ENCODE results near the gene ARHGEF19. TPM values are rescaled to one million over a fixed set of nuclear protein-coding genes. Genes with fewer than 3 reads are reported as not detected.

The ARHGEF19 gene
- total RNA-seq, 1 experiment from 2014 or later = 7.7 TPM

DNA sequence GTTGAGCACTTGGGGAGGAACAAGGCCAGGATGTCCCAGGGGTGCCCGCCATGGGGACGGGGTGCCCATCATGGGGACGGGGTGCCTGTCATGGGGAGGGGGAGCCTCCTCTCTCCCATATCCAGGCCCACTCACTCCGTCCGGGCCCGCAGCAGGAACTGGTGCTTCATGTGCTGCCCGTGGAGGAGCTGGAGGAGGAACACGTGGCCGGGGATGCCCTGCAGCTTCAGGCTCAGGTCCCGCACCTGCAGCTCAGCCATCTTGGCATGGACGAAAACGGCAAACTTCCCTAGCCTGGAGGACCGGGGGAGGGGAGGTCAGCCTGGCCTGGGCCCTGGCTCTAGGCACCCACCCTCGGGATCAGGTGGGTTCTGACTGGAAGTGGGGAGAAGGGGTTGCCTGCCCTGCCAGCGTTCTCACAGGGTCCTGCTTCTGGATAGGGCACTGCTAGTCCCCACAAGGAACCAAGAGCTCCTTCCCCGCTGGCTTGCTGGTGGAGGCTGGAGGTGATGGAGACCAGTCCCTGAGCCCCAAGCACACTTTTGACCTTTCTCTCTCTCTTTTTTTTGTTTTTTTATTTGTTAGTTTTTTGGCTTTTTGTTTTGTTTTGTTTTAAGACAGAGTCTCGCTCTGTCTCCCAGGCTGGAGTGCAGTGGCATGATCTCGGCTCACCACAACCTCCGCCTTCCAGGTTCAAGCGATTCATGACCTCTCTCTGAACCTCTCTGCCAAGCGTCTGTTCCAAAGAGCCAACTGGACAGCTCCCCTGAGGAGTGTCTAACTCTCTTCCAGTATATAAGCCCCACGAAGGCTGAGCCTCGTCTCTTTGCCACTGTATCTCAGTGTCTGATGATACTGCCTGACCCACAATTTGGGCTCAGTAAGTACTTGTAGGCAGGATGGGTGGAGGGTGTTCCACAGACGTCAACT, 9.9 kb downstream of the ARHGEF19 start:
- ChIA-PET CTCF (no interaction called here), POLR2A (no interaction called here)
- intact Hi-C loops (cut with micrococcal nuclease; ENCODE audit: unreplicated experiment) = no loop called here
- Mint-ChIP-seq H3K4me3 (ENCODE audit: unreplicated experiment) (no peak overlapping the region), H3K27ac (ENCODE audit: unreplicated experiment) (no peak overlapping the region), H3K9me3 (ENCODE audit: unreplicated experiment) (no peaks in the 10 kb centered on the region), H3K36me3 (ENCODE audit: insufficient read depth, unreplicated experiment) (peaks cover 10% of the 10 kb centered on the region), H3K27me3 (ENCODE audit: insufficient read depth, unreplicated experiment) (no peaks in the 10 kb centered on the region), H3K4me1 (ENCODE audit: low read depth, unreplicated experiment) (peaks cover 6% of the 10 kb centered on the region)
- H3K9me3 ChIP-seq = no peaks in the 10 kb centered on the region
- no peak overlapping the region for H3K4me3 ChIP-seq (ENCODE audit: low read depth, low read length)
- no peak for DNase-seq
- BruUV-seq (replicated peaks) = no TSS peak
- 0 out of 2 replicates have a peak, but pooled peaks cover 1% of the 10 kb centered on the region for H3K36me3 ChIP-seq (ENCODE audit: control insufficient read depth, insufficient read depth, low read length)
- TF ChIP-seq, protein P1, sequence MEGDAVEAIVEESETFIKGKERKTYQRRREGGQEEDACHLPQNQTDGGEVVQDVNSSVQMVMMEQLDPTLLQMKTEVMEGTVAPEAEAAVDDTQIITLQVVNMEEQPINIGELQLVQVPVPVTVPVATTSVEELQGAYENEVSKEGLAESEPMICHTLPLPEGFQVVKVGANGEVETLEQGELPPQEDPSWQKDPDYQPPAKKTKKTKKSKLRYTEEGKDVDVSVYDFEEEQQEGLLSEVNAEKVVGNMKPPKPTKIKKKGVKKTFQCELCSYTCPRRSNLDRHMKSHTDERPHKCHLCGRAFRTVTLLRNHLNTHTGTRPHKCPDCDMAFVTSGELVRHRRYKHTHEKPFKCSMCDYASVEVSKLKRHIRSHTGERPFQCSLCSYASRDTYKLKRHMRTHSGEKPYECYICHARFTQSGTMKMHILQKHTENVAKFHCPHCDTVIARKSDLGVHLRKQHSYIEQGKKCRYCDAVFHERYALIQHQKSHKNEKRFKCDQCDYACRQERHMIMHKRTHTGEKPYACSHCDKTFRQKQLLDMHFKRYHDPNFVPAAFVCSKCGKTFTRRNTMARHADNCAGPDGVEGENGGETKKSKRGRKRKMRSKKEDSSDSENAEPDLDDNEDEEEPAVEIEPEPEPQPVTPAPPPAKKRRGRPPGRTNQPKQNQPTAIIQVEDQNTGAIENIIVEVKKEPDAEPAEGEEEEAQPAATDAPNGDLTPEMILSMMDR (IDR thresholded peaks at IDR 0.05; ENCODE audit: insufficient read depth in 1 of 2, low read depth in 1 of 2, low read length in 1 of 2, severe bottlenecking in 1 of 2, unreplicated experiment in 1 of 2) = no peak
- no peaks in the 10 kb centered on the region for H3K27me3 ChIP-seq (replicated peaks; ENCODE audit: control insufficient read depth, insufficient read depth, low read length)
- peaks cover 4% of the 10 kb centered on the region for H3K4me1 ChIP-seq

DNA sequence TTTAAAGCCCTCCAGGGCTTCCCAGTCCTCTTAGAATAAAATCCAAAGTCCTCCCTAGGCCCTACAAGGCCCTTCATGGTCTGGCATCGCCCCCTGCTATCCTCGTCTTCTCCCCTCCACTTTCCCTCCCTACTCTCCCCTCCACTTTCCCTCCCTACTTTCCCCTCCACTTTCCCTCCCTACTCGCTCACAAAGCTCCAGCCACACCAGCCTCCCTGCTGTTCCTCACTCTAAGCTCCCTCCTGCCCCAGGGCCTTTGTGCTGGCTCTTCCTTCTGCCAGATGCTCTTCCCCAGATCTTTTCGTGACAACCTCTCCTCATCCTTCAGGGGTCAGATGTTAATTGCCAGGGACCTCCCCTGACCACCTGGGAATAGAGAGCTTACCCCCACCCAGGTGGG, 12.8 kb downstream of the ARHGEF19 start:
- ChIA-PET CTCF (interaction anchor here (0.8 to 1.0 kb wide), 2 partner anchors 18 to 117 kb away, joined by 3 read pairs; no protein-coding TSS in a partner anchor), POLR2A (no interaction called here)
- no peaks in the 10 kb centered on the region for H3K27me3 Mint-ChIP-seq (ENCODE audit: insufficient read depth, unreplicated experiment)
- H3K36me3 Mint-ChIP-seq (ENCODE audit: insufficient read depth, unreplicated experiment) = peaks cover 6% of the 10 kb centered on the region
- DNase-seq = no peak
- H3K36me3 ChIP-seq (ENCODE audit: control insufficient read depth, insufficient read depth, low read length) = 0 out of 2 replicates have a peak, but pooled peaks cover 1% of the 10 kb centered on the region
- no peak overlapping the region for H3K4me3 Mint-ChIP-seq (ENCODE audit: unreplicated experiment)
- no peaks in the 10 kb centered on the region for H3K27me3 ChIP-seq (replicated peaks; ENCODE audit: control insufficient read depth, insufficient read depth, low read length)
- H3K4me1 ChIP-seq = no peaks in the 10 kb centered on the region
- no TSS peak for BruUV-seq (replicated peaks)
- no peaks in the 10 kb centered on the region for H3K9me3 Mint-ChIP-seq (ENCODE audit: unreplicated experiment)
- no peaks in the 10 kb centered on the region for H3K9me3 ChIP-seq
- no peak overlapping the region for H3K4me3 ChIP-seq (ENCODE audit: low read depth, low read length)
- TF ChIP-seq, protein P1 (IDR thresholded peaks at IDR 0.05; ENCODE audit: insufficient read depth in 1 of 2, low read depth in 1 of 2, low read length in 1 of 2, severe bottlenecking in 1 of 2, unreplicated experiment in 1 of 2) = no peak
- intact Hi-C loops (cut with micrococcal nuclease; ENCODE audit: unreplicated experiment) = no loop called here
- H3K27ac Mint-ChIP-seq (ENCODE audit: unreplicated experiment) = no peak overlapping the region
- H3K4me1 Mint-ChIP-seq (ENCODE audit: low read depth, unreplicated experiment) = peaks cover 6% of the 10 kb centered on the region

DNA sequence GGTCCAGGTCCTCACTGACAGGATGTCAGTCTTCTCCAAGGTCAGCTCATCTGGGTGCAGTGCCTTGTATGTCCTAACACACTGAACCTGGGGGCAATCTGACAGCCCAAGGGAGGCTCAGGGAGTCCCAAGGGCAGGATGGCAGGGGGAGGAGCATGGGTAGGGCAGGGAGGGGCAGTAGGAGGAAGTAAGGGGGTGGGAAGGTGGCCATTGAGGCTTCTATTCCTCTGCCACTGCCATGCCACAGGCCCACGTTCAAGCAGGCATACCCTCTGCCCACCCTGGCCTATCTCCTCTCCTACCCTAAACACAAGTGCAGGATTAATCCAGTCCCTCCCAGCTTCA, 13.3 kb downstream of the ARHGEF19 start:
- no peak for DNase-seq
- Mint-ChIP-seq H3K4me3 (ENCODE audit: unreplicated experiment) (no peak overlapping the region), H3K27me3 (ENCODE audit: insufficient read depth, unreplicated experiment) (peaks cover 3% of the 10 kb centered on the region), H3K4me1 (ENCODE audit: low read depth, unreplicated experiment) (peaks cover 6% of the 10 kb centered on the region), H3K36me3 (ENCODE audit: insufficient read depth, unreplicated experiment) (peaks cover 6% of the 10 kb centered on the region), H3K9me3 (ENCODE audit: unreplicated experiment) (no peaks in the 10 kb centered on the region), H3K27ac (ENCODE audit: unreplicated experiment) (no peak overlapping the region)
- no peak overlapping the region for H3K4me3 ChIP-seq (ENCODE audit: low read depth, low read length)
- POLR2A ChIA-PET = no interaction called here
- CTCF ChIA-PET = interaction anchor here (0.6 to 1.0 kb wide), 3 partner anchors 18 to 121 kb away, joined by 3 read pairs; no protein-coding TSS in a partner anchor
- no TSS peak for BruUV-seq (replicated peaks)
- no peaks in the 10 kb centered on the region for H3K9me3 ChIP-seq
- no peaks in the 10 kb centered on the region for H3K27me3 ChIP-seq (replicated peaks; ENCODE audit: control insufficient read depth, insufficient read depth, low read length)
- no peaks in the 10 kb centered on the region for H3K4me1 ChIP-seq
- no peaks in the 10 kb centered on the region for H3K36me3 ChIP-seq (ENCODE audit: control insufficient read depth, insufficient read depth, low read length)
- intact Hi-C loops (cut with micrococcal nuclease; ENCODE audit: unreplicated experiment) = no loop called here
- TF ChIP-seq, protein P1 (IDR thresholded peaks at IDR 0.05; ENCODE audit: insufficient read depth in 1 of 2, low read depth in 1 of 2, low read length in 1 of 2, severe bottlenecking in 1 of 2, unreplicated experiment in 1 of 2) = no peak
